ENCODE data around the gene ADAMTS14. TPM values are rescaled to one million over a fixed set of nuclear protein-coding genes. Genes with fewer than 3 reads are reported as not detected.
A peak's percentile ranks its signal among the peaks of the same experiment; 100 is the strongest.
"Not testable (repeated sequence)": the region's sequence is repeated elsewhere in the genome, so short reads cannot be mapped to it uniquely, and the experiment has no call there.

ADAMTS14 gene
- total RNA-seq, 4 donors from 2014 or later, result 0.15 to 0.51 (median 0.40) TPM

DNA sequence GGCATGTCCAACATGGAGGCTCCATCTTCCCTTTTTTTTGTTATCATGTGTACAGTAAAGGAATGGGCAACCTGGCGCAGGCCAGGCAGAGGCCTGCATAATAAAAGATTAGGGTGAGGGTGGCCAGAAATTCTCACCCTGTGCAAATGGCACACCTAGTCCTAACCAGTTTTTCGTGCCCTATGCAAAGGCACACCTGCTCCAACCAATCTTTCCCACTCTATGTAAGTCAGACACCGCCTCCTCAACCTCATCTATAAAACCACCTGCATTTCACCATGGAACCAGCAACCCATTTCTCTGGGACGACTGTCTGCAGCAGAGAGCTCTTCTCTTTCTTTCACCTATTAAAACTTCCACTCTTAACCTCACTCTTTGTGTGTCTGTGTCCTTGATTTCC is 96.8 kb downstream of the ADAMTS14 start:
- Histone ChIP-seq H3K4me1 (no peaks in the 10 kb centered on the region), H3K27ac (no peak overlapping the region), H3K36me3 (no peaks in the 10 kb centered on the region), H3K9me3 (no peaks in the 10 kb centered on the region), H3K27me3 (no peaks in the 10 kb centered on the region), H3K4me3 (no peak overlapping the region)
- peak in 1 of 2 donors; percentile 26 for DNase-seq (ENCODE audit: low spot score in 2 of 2)
- TF ChIP-seq, protein P1, sequence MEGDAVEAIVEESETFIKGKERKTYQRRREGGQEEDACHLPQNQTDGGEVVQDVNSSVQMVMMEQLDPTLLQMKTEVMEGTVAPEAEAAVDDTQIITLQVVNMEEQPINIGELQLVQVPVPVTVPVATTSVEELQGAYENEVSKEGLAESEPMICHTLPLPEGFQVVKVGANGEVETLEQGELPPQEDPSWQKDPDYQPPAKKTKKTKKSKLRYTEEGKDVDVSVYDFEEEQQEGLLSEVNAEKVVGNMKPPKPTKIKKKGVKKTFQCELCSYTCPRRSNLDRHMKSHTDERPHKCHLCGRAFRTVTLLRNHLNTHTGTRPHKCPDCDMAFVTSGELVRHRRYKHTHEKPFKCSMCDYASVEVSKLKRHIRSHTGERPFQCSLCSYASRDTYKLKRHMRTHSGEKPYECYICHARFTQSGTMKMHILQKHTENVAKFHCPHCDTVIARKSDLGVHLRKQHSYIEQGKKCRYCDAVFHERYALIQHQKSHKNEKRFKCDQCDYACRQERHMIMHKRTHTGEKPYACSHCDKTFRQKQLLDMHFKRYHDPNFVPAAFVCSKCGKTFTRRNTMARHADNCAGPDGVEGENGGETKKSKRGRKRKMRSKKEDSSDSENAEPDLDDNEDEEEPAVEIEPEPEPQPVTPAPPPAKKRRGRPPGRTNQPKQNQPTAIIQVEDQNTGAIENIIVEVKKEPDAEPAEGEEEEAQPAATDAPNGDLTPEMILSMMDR (IDR thresholded peaks at IDR 0.05), result no peak
- TF ChIP-seq POLR2AphosphoS5 (IDR thresholded peaks at IDR 0.05) (no peak), EP300 (IDR thresholded peaks at IDR 0.05) (no peak), POLR2A (IDR thresholded peaks at IDR 0.05) (no peak)
- WGBS, result 89% methylated on average over 4 of the region's 4 CpGs

DNA sequence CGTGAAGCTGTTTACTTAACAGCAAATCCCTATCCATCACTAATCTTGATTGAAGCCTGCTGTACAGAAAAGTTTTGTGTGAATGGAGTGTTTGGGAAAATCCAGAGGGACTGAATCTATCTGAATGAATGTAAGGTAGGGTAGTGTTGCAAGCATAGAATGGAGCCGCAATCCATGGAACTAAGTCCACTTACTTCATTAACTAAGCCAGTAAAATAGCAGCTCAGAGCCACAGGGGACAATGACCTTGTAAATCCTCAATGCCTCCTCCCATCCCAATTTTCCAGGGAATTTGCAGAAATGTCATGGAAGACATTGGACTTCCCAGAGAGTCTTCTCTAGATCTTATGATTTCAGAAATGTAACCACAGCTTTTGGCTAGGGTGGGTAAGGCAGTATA is 97.7 kb downstream of the ADAMTS14 start:
- no peak for DNase-seq (ENCODE audit: low spot score in 2 of 2)
- no peak for TF ChIP-seq EP300 (IDR thresholded peaks at IDR 0.05)
- 88% methylated on average over 2 of the region's 2 CpGs for WGBS
- no peaks in the 10 kb centered on the region for H3K9me3 ChIP-seq
- peaks cover 3% of the 10 kb centered on the region for H3K4me1 ChIP-seq
- H3K27ac ChIP-seq, result no peak overlapping the region
- no peak overlapping the region for H3K4me3 ChIP-seq
- H3K27me3 ChIP-seq, result no peaks in the 10 kb centered on the region
- no peaks in the 10 kb centered on the region for H3K36me3 ChIP-seq

DNA sequence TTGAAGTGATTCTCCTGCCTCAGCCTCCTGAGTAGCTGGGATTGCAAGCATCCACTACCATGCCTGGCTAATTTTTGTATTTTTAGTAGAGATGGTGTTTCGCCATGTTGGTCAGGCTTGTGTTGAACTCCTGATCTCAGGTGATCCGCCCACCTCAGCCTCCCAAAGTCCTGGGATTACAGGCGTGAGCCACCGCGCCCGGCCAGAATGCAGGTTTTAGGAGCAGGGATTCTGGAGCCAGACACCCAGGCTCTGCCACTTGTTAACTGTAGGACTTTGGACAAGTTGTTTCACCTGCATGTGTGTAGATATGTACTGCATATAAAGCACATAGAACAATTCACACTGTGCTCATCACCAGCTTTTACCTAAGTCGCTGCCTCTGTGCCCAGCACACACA is 98.2 kb downstream of the ADAMTS14 start:
- not testable (repeated sequence) for H3K4me1 ChIP-seq, H3K9me3 ChIP-seq, H3K27me3 ChIP-seq, H3K36me3 ChIP-seq, H3K27ac ChIP-seq, H3K4me3 ChIP-seq
- WGBS, result 94% methylated on average over 7 of the region's 7 CpGs
- peak in 1 of 2 donors; percentile 64 for DNase-seq (ENCODE audit: low spot score in 2 of 2)

DNA sequence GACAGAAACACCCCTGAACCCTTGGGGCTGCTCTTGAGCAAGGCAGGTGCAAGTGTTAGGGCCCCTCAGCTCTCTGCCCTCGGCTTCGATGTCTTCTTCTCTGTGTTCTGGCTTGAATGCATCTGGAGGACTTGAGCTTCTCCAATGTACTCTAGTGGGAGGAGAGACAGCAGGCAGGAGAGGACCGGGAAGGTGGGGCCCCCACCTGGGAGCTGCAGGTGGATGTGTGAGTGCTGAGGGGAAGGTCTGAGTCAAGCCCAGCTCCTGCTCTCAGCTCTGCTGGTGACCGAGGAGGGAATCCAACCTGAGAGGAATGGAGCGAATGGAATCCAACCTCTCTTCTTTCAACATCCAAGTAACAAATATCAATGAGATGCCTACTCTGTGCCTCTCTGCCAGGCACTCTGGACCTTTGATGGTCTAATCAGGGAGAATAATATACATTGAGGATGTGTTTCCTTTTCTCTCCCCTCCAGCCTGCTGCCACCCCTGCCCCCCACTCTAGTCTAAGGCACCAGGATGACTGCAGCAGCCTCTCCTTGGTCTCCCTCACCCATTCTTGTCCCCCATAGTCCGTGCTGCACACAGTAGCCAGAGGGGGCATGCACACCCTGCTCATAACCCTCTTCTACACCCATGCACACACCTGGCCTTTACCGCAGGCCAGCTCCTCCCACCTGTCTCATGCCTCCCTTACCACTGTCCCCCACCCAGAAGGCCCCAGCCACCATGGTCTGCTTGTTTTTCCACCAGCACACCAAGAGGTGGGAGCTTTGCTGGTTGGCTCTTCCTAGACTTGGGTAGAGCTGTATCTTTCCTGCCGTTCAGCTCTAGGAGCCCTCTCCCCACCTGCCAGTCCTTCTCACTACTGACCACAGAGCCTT is 99.2 kb downstream of the ADAMTS14 start:
- DNase-seq (ENCODE audit: low spot score in 2 of 2), result peak; percentile 21 to 57

DNA sequence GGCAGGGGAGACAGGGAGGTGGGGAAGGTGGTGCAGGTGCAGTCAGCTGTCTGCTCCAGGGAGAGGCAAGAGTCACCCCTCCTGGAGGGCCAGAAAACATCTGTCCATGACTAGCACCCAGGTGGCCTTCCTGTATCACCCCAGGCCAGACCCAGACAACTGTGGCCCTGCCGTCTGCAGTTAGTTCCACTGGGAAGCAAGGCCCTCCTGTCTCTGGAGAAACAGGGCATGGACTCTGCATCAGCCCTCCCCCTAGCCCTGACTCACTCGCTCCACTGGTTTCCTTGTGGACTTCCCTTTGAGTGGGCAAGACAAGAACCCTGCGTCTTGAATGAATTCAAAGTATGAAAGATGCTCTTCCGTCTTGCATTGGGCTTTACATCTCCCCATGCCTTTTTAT is 100.3 kb downstream of the ADAMTS14 start:
- TF ChIP-seq, protein P1 (IDR thresholded peaks at IDR 0.05), result no peak
- TF ChIP-seq POLR2A (IDR thresholded peaks at IDR 0.05), result no peak
- no peak for TF ChIP-seq POLR2AphosphoS5 (IDR thresholded peaks at IDR 0.05)
- TF ChIP-seq EP300 (IDR thresholded peaks at IDR 0.05), result no peak

More for the DNA sequence above, 99.2 kb downstream of the ADAMTS14 start:
- Histone ChIP-seq H3K9me3 (no peaks in the 10 kb centered on the region), H3K27me3 (no peaks in the 10 kb centered on the region), H3K4me1 (peaks cover 7% of the 10 kb centered on the region), H3K27ac (no peak overlapping the region), H3K36me3 (no peaks in the 10 kb centered on the region), H3K4me3 (no peak overlapping the region)
- no peak for TF ChIP-seq POLR2A (IDR thresholded peaks at IDR 0.05)
- TF ChIP-seq POLR2AphosphoS5 (IDR thresholded peaks at IDR 0.05), result no peak
- TF ChIP-seq, protein P1 (IDR thresholded peaks at IDR 0.05), result no peak
- TF ChIP-seq EP300 (IDR thresholded peaks at IDR 0.05), result no peak
- WGBS, result 86% methylated on average over 8 of the region's 8 CpGs

DNA sequence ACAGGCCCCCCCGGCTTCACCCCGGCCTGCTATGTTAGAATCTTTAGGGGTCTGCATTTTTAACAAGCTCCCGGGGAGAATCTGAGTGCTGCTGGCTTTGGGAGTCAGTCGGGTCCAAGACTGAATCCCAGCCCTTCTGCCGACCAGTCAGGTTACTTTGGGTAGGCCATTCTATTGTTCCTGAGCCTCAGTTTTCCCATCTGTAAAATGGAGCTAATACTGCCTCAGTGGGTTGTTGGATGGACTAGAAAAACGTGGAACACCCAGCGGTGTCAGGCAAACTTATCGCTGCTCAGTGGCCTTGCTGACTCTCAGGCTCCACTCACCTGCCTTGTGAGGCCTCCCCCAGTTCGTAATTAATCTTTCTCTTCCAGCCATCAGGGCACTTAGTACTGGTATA is 101.2 kb downstream of the ADAMTS14 start:
- Histone ChIP-seq H3K36me3 (no peaks in the 10 kb centered on the region), H3K4me3 (no peak overlapping the region), H3K27ac (no peak overlapping the region), H3K4me1 (peaks cover 7% of the 10 kb centered on the region), H3K27me3 (no peaks in the 10 kb centered on the region), H3K9me3 (no peaks in the 10 kb centered on the region)
- TF ChIP-seq POLR2A (IDR thresholded peaks at IDR 0.05) (no peak), EP300 (IDR thresholded peaks at IDR 0.05) (no peak), POLR2AphosphoS5 (IDR thresholded peaks at IDR 0.05) (no peak)
- TF ChIP-seq, protein P1 (IDR thresholded peaks at IDR 0.05), result no peak
- 93% methylated on average over 8 of the region's 9 CpGs for WGBS
- no peak for DNase-seq (ENCODE audit: low spot score in 2 of 2)

More for the DNA sequence above, 100.3 kb downstream of the ADAMTS14 start:
- no peaks in the 10 kb centered on the region for H3K27me3 ChIP-seq
- WGBS, result 91% methylated on average over 4 of the region's 4 CpGs
- no peaks in the 10 kb centered on the region for H3K36me3 ChIP-seq
- H3K4me3 ChIP-seq, result no peak overlapping the region
- peak in 1 of 2 donors; percentile 46 for DNase-seq (ENCODE audit: low spot score in 2 of 2)
- no peak overlapping the region for H3K27ac ChIP-seq
- H3K4me1 ChIP-seq, result peaks cover 7% of the 10 kb centered on the region
- no peaks in the 10 kb centered on the region for H3K9me3 ChIP-seq
